ENCODE data around the gene HNRNPLL. TPM values are rescaled to one million over a fixed set of nuclear protein-coding genes. Genes with fewer than 3 reads are reported as not detected.

Gene HNRNPLL
- total RNA-seq, 2 experiments from 2014 or later, result 7.6 to 47.9 TPM

- Histone ChIP-seq H3K9me2 (ENCODE audit: insufficient read depth, low read length) (no peaks in the 10 kb centered on the region), H3K4me3 (ENCODE audit: low read depth, low read length, poor library complexity, severe bottlenecking) (no peak overlapping the region), H3K4me2 (ENCODE audit: low read length) (0 out of 2 replicates have a peak overlapping the region, but pooled peaks have one; percentile 9), H4K20me1 (ENCODE audit: insufficient read depth, low read length) (peaks cover 8% of the 10 kb centered on the region; the same call in 1 of the 2 replicates), H3K4me1 (ENCODE audit: insufficient read depth, low read length, poor library complexity, severe bottlenecking) (peaks cover 39% of the 10 kb centered on the region), H3K36me3 (ENCODE audit: insufficient read depth, low read length) (no peaks in the 10 kb centered on the region), H3K9me3 (ENCODE audit: low read length) (no peaks in the 10 kb centered on the region), H2AFZ (ENCODE audit: low read length) (no peak overlapping the region), H3K27ac (ENCODE audit: low read depth, low read length, poor library complexity, severe bottlenecking) (no peak overlapping the region), H3K79me2 (ENCODE audit: insufficient read depth, low read depth, low read length) (peaks cover 27% of the 10 kb centered on the region; the same call in 1 of the 2 replicates)
- DNase-seq (ENCODE audit: low spot score), result no peak
- no peak for TF ChIP-seq CTCF (conservative IDR thresholded peaks at IDR 0.05; ENCODE audit: low read length)
- TF ChIP-seq EZH2phosphoT487 (IDR thresholded peaks at IDR 0.05; ENCODE audit: borderline replicate concordance, low read depth, low read length), result no peak
- intact Hi-C loops (cut with micrococcal nuclease; ENCODE audit: unreplicated experiment), result loop anchor here (5.0 kb wide), 1 partner anchor 523 kb away; the partner anchor contains the start of gene SOS1
- CTCF ChIA-PET (ENCODE audit: unreplicated experiment), result no interaction called here
- POLR2A ChIA-PET, result interaction anchor here (0.7 to 2.2 kb wide), 6 partner anchors 9 to 123 kb away, joined by 3 to 10 read pairs (median 3); no protein-coding TSS in a partner anchor
- no TSS peak for BruUV-seq (replicated peaks)
Observed at GRCh38 chr2:38599706-38600105, 3.0 kb downstream of the HNRNPLL start.

- no peaks in the 10 kb centered on the region for H3K9me2 ChIP-seq (ENCODE audit: insufficient read depth, low read length)
- intact Hi-C loops (cut with micrococcal nuclease; ENCODE audit: unreplicated experiment), result no loop called here
- DNase-seq (ENCODE audit: low spot score), result no peak
- no peak overlapping the region for H3K27ac ChIP-seq (ENCODE audit: low read depth, low read length, poor library complexity, severe bottlenecking)
- H3K36me3 ChIP-seq (ENCODE audit: insufficient read depth, low read length), result no peaks in the 10 kb centered on the region
- TF ChIP-seq CTCF (conservative IDR thresholded peaks at IDR 0.05; ENCODE audit: low read length) (no peak), EZH2phosphoT487 (IDR thresholded peaks at IDR 0.05; ENCODE audit: borderline replicate concordance, low read depth, low read length) (no peak)
- peaks cover 34% of the 10 kb centered on the region; the same call in 1 of the 2 replicates for H3K79me2 ChIP-seq (ENCODE audit: insufficient read depth, low read depth, low read length)
- no peak overlapping the region for H3K4me3 ChIP-seq (ENCODE audit: low read depth, low read length, poor library complexity, severe bottlenecking)
- POLR2A ChIA-PET, result interaction anchor here (0.6 to 2.2 kb wide), 9 partner anchors 9 to 220 kb away, joined by 3 to 10 read pairs (median 3); partner anchors contain the start of gene SRSF7
- H2AFZ ChIP-seq (ENCODE audit: low read length), result no peak overlapping the region
- no TSS peak for BruUV-seq (replicated peaks)
- CTCF ChIA-PET (ENCODE audit: unreplicated experiment), result no interaction called here
- H3K9me3 ChIP-seq (ENCODE audit: low read length), result no peaks in the 10 kb centered on the region
- H3K4me2 ChIP-seq (ENCODE audit: low read length), result peak overlapping the region; percentile 11; the same call in 1 of the 2 replicates
- H4K20me1 ChIP-seq (ENCODE audit: insufficient read depth, low read length), result peaks cover 8% of the 10 kb centered on the region; the same call in 1 of the 2 replicates
- H3K4me1 ChIP-seq (ENCODE audit: insufficient read depth, low read length, poor library complexity, severe bottlenecking), result peaks cover 34% of the 10 kb centered on the region
Observed at GRCh38 chr2:38598991-38599295, 3.8 kb downstream of the HNRNPLL start.
